Liver (tissue), 9 donors: ENCODE measurements around the gene SLC51A. TPM values are rescaled to one million over a fixed set of nuclear protein-coding genes. Genes with fewer than 3 reads are reported as not detected.

ENCODE experiments used
- DNase-seq: peaks from one replicate; pipeline ENCODE4 v3.0.0-alpha.2; 2017; ENCODE audit warnings: low spot score
- H3K27ac ChIP-seq, 2 donors: one replicate each; pipeline ENCODE4 v1.7.0; 2013; ENCODE audit warnings: inconsistent platforms in 2 of 2, low read length in 2 of 2, control low read depth in 1 of 2, low read depth in 1 of 2, mild to moderate bottlenecking in 1 of 2
- H3K27me3 ChIP-seq, 4 donors: one replicate each; pipeline versions ENCODE4 v1.6.1 to v1.7.0; 2013; ENCODE audit warnings: low read length in 3 of 4, inconsistent platforms in 1 of 4, mild to moderate bottlenecking in 1 of 4, moderate library complexity in 1 of 4; ENCODE audit not compliant: control insufficient read depth in 4 of 4, insufficient read depth in 4 of 4
- H3K36me3 ChIP-seq, 4 donors: one replicate each; pipeline versions ENCODE4 v1.6.1 to v1.7.0; 2013; ENCODE audit warnings: low read length in 3 of 4, mild to moderate bottlenecking in 3 of 4, low read depth in 1 of 4, moderate library complexity in 1 of 4; ENCODE audit not compliant: control insufficient read depth in 4 of 4, insufficient read depth in 3 of 4
- H3K4me1 ChIP-seq, 4 donors: one replicate each; pipeline versions ENCODE4 v1.6.1 to v1.7.0; 2013; ENCODE audit warnings: low read length in 3 of 4, mild to moderate bottlenecking in 3 of 4, moderate library complexity in 1 of 4; ENCODE audit not compliant: control insufficient read depth in 4 of 4, insufficient read depth in 4 of 4
- H3K4me3 ChIP-seq, 3 donors: one replicate each; pipeline versions ENCODE4 v1.6.1 to v1.7.0; 2013; ENCODE audit warnings: low read length in 3 of 3, control low read depth in 1 of 3, low read depth in 1 of 3, mild to moderate bottlenecking in 1 of 3
- H3K9ac ChIP-seq, 2 donors: one replicate each; pipeline ENCODE4 v1.7.0; 2013; ENCODE audit warnings: low read length in 2 of 2, mild to moderate bottlenecking in 2 of 2, moderate library complexity in 2 of 2, control low read depth in 1 of 2, low read depth in 1 of 2
- H3K9me3 ChIP-seq, 4 donors: one replicate each; pipeline versions ENCODE4 v1.6.1 to v1.7.0; 2013; ENCODE audit warnings: low read length in 3 of 4; ENCODE audit not compliant: control insufficient read depth in 4 of 4
- CTCF ChIP-seq: fragments of 150-350 bp; IDR thresholded peaks from 2 replicates; pipeline ENCODE4 v1.5.1; 2017; ENCODE audit warnings: improper control_type of control experiment, low read depth, low read length; ENCODE audit not compliant: missing input control
- EGR1 ChIP-seq, 2 donors: IDR thresholded peaks; 2 replicates each; pipeline ENCODE4 v1.6.1; 2016 to 2018; ENCODE audit warnings: antibody characterized with exemption in 2 of 2, low read depth in 2 of 2
- FOXA1 ChIP-seq: IDR thresholded peaks from 2 replicates; pipeline ENCODE4 v1.6.1; 2016; ENCODE audit warnings: antibody characterized with exemption
- FOXA2 ChIP-seq: IDR thresholded peaks from 2 replicates; pipeline ENCODE4 v1.6.1; 2016; ENCODE audit warnings: antibody characterized with exemption
- HNF4A ChIP-seq, 2 donors: conservative IDR thresholded peaks; 2 replicates each; pipeline ENCODE4 v1.6.1; 2016; ENCODE audit warnings: antibody characterized with exemption in 2 of 2, mild to moderate bottlenecking in 2 of 2
- HNF4G ChIP-seq: IDR thresholded peaks from 2 replicates; pipeline ENCODE4 v1.6.1; 2016; ENCODE audit warnings: antibody characterized with exemption
- JUND ChIP-seq, 2 donors: IDR thresholded peaks; 2 replicates each; pipeline ENCODE4 v1.6.1; 2016; ENCODE audit warnings: antibody characterized with exemption in 2 of 2
- MAX ChIP-seq: IDR thresholded peaks from 2 replicates; pipeline ENCODE4 v1.6.1; 2016; ENCODE audit warnings: antibody characterized with exemption
- NR2F2 ChIP-seq: IDR thresholded peaks from 2 replicates; pipeline ENCODE4 v1.6.1; 2016; ENCODE audit warnings: antibody characterized with exemption
- RAD21 ChIP-seq, 2 donors: IDR thresholded peaks; 2 replicates each; pipeline ENCODE4 v1.6.1; 2016; ENCODE audit warnings: antibody characterized with exemption in 2 of 2, mild to moderate bottlenecking in 2 of 2
- REST ChIP-seq: IDR thresholded peaks from 2 replicates; pipeline ENCODE4 v1.6.1; 2016; ENCODE audit warnings: antibody characterized with exemption, mild to moderate bottlenecking
- RXRA ChIP-seq, 2 donors: IDR thresholded peaks; 2 replicates each; pipeline ENCODE4 v1.6.1; 2017 to 2018; ENCODE audit warnings: antibody characterized with exemption in 2 of 2, mild to moderate bottlenecking in 1 of 2
- SP1 ChIP-seq: IDR thresholded peaks from 2 replicates; pipeline ENCODE4 v1.6.1; 2018; ENCODE audit warnings: antibody characterized with exemption, mild to moderate bottlenecking
- TAF1 ChIP-seq: conservative IDR thresholded peaks from 2 replicates; pipeline ENCODE4 v1.6.1; 2016; ENCODE audit warnings: antibody characterized with exemption, mild to moderate bottlenecking
- YY1 ChIP-seq: IDR thresholded peaks from 2 replicates; pipeline ENCODE4 v1.6.1; 2016; ENCODE audit warnings: antibody characterized with exemption, mild to moderate bottlenecking
- WGBS: extraction: QIAGEN DNeasy Blood & Tissue Kit; methylation state at CpG from one replicate; pipeline ENCODE4 v1.1.7; 2013; 5-methylcytosine and 5-hydroxymethylcytosine counted together
- polyA plus RNA-seq, 2 donors: library from polyadenylated mRNA; stranded (reverse) in 1 of 2; unstranded in 1 of 2; fragments of 200-250 nt in 1 of 2; fragments of >200 nt in 1 of 2; fragmentation: Nextera tagmentation in 1 of 2; extraction: Ambion mirVana in 1 of 2; gene quantifications; one replicate each; pipeline versions ENCODE4 v1.2.1 to v1.2.3, GENCODE V29; 2013 to 2015
- total RNA-seq, 2 donors: library from RNA; depleted of rRNA; stranded (reverse); fragments of >200 nt; gene quantifications; one replicate each; pipeline ENCODE4 v1.2.3, GENCODE V29; 2014
- donor health status: healthy.
- donor health status: healthy.
- donor health status: healthy.
- donor health status: healthy.
- donor health status: healthy.

Gene SLC51A
- total and polyA plus RNA-seq, 4 donors = 19.9 to 52.5 (median 46.1) TPM

GRCh38 chr3:196232154-196232881, 16.0 kb downstream of the SLC51A start:
- 96% methylated on average over 12 of the region's 12 CpGs for WGBS
- Histone ChIP-seq H3K4me1 (no peaks in the 10 kb centered on the region), H3K27ac (no peak overlapping the region), H3K9me3 (no peaks in the 10 kb centered on the region), H3K27me3 (no peaks in the 10 kb centered on the region), H3K4me3 (no peak overlapping the region), H3K9ac (no peak overlapping the region), H3K36me3 (peaks cover 3 to 63% (median 29%) of the 10 kb centered on the region in 4 donors)
- TF ChIP-seq RAD21 (IDR thresholded peaks at IDR 0.05) = no peak
- no peak for TF ChIP-seq REST
- no peak for TF ChIP-seq CTCF
- TF ChIP-seq EGR1 (IDR thresholded peaks at IDR 0.05; ENCODE audit: low read depth in 2 of 2) = no peak
- no peak for TF ChIP-seq TAF1
- no peak for DNase-seq

DNA sequence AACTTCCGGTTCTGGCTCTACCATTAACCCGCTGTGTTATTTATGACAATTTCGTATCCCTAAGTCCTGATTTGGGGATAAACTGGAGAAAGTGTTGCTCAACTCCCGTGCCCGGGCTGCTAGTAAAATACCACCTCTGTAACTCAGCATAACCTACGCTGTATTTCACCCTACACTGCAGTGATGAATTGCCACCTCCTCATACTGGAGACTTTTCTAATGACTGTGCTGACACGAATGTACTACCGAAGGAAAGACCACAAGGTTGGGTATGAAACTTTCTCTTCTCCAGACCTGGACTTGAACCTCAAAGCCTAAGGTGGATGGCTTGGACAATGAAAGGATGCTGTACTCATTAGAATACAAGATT, 16.5 kb downstream of the SLC51A start:
- WGBS = 90% methylated on average over 8 of the region's 8 CpGs
- TF ChIP-seq NR2F2 (no peak), JUND (IDR thresholded peaks at IDR 0.05) (no peak), HNF4G (no peak), FOXA1 (no peak), YY1 (no peak), FOXA2 (no peak), CTCF (no peak), REST (no peak), SP1 (no peak), EGR1 (IDR thresholded peaks at IDR 0.05; ENCODE audit: low read depth in 2 of 2) (no peak), RXRA (IDR thresholded peaks at IDR 0.05) (no peak), RAD21 (IDR thresholded peaks at IDR 0.05) (no peak), MAX (no peak), HNF4A (conservative IDR thresholded peaks at IDR 0.05) (no peak)
- H3K27ac ChIP-seq = no peak overlapping the region

More for the DNA sequence above, 16.5 kb downstream of the SLC51A start:
- DNase-seq = no peak
- Histone ChIP-seq H3K36me3 (peaks cover 5 to 63% (median 32%) of the 10 kb centered on the region in 4 donors), H3K9me3 (no peaks in the 10 kb centered on the region), H3K9ac (no peak overlapping the region), H3K4me1 (no peaks in the 10 kb centered on the region), H3K4me3 (no peak overlapping the region), H3K27me3 (no peaks in the 10 kb centered on the region)
